NCI-H748 (cell line): ENCODE results near the gene MAFG.

Experiments
- DNase-seq: peaks from one replicate; lab custom pipeline; 2025; ENCODE audit not compliant: unreplicated experiment; lab: John Stamatoyannopoulos, UW

MAFG gene

DNA sequence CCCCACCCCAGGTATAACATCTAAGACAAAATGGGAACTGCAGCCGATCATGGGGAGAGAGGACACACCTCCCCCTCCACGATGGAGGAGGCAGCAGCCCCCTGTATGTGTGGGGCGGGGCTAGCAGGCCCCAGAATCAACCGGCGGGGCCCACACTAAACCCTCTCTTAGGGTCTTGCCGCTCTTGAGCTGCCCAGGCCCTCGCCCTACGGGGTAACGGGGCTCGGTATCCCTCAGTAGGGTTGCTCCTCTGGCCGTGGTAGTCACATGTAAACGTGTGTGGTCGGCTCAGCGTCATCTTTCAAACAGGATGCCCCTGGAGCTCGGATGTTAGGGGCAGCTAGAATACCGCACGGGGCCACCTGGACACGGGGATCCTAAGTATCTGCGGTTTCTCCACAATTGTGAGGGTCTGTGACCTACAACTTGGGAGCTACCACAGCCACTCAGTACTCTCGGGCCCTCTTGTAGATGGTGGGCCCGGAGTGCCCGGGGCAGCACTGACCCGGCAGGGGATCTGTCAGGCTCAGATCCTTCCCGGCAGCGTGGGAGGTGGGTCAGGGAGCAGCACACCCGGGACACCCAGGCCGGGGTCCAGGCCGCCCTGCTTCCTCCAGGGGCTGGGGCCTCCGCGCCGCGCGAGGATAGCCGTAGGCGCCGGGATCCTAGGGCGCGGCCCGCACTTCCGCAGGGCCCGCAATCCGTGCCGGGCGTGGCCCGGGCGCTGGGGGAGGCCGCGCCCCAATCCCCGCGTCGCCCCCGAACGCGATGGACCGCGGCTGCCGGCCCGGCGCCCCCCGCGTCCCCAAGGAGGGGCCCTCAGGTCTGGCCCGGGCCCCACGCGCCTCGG is 57.2 kb downstream of the MAFG start:
- peak; percentile 39 for DNase-seq

DNA sequence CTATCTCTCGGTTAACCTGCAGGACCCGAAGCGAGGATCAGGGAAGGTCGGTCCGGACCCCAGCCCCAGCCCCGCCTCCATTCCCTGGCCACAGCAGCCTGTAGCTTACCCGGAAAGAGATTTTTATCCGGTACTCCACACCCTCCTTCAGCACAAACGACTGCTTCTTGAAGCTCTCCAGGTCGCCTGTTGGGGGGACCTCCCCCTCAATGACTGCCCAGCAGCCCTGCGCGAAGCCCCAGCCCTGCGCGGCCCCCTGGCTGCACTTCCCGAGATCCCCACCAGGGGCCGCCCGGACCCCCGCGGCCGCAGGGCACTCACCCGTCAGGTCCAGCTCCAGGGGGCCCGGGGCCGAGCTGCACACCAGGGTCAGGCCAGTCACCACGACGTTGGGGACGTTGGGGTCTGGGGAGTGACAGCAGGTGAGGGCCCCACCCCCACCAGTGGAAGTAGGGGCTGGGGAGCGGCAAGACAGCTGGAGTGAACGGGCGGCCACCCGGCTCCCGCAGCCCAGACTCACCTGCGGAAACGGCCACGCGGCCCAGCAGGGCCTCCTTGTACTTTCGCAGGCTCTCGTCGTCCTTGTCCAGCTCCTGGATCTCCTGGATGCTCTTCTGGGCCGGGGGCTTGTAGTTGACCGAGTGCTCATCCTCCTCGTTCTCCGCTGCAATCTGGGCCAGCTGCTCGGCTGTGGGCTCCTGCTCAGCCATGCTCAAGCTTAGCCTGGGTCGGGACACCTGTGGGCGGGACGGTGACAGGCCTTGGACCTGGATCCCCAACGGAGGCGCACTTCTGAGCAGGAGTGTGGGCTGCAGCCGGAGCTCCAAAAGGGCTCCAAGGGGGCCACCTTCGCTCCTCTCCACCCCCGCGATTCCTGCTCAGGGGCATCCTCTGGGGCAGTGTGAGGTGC is 58.1 kb downstream of the MAFG start:
- no peak for DNase-seq

DNA sequence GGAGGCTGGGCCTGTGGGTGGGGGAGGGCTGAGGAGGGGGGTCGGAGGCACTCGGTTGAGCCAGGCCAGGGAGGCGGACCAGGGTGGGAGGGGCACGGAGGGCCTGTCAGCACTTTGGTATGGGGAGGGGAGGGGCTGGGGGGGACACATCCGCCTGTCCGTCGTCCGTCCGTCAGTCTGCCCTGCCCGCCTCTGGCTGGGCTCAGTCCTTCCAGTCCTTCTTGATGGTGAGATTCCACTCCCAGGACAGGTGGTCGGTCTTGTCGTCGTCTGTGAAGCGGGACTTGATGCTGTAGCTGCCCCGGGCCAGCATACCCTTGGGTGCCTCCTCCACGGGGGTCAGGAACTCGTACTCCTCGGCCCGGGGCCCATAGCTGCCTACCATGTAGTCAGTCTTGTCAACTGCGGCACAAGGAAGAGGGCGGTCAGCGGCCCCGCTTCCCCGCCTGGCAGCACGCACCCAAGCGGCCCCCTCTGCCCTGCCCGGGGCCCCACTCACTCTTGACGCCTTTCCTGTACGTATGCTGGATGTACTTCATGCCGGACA is 58.8 kb downstream of the MAFG start:
- DNase-seq: no peak
